NB4 (cell line): ENCODE data around the gene COL6A3.

Experiments used
- MYC ChIP-seq: IDR thresholded peaks from 2 replicates; pipeline ENCODE4 v1.6.1; 2011; ENCODE audit warnings: low read depth, low read length
- POLR2A ChIP-seq: IDR thresholded peaks from 2 replicates; pipeline ENCODE4 v1.6.1; 2011; ENCODE audit warnings: mild to moderate bottlenecking; ENCODE audit not compliant: insufficient read length; ENCODE audit errors: extremely low read depth
- TF ChIP-seq, protein P1 (sequence below): IDR thresholded peaks from one replicate; pipeline ENCODE4 v1.5.1; 2012; ENCODE audit warnings: low read depth, low read length
- TF ChIP-seq, protein P2 (sequence below): IDR thresholded peaks from 2 replicates; pipeline ENCODE4 v1.6.1; 2011; ENCODE audit warnings: low read depth, low read length

DNA sequence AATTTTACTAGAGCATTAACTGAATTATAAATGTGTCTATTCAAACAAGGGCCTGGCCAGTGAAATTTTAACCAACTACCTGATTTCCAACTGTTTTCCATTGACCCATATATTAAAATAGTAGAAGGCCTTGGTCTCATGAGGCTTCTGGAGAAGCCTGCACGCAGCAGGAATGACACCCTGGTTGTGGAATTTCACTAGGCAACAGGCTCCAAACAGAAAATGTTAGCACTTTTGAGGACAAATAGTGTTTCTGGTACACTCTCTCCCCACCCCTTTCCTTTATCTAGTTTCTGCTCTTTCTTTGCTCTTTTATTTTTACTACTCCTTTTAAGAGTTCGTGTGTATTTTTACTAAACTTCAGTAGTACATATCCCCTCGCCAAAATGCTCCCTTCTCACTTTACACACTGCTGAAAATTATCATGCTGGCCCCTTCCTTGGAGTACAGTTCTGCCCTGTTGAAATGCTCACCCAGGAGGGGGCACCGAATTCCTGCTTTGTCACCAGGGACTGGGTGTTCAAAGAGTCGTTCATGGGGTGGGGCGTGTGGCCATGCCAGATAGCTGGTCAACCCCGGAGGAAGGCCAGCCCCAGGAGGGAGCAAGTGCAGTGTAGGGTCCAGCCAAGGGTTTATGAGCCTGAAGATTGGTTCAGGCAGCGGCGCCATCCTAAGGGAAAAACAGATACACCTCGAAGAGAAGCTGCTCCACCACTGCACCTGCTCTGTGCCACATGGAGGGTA lies 22.1 kb upstream of the COL6A3 start:
- TF ChIP-seq MYC = no peak
- TF ChIP-seq, protein P1, sequence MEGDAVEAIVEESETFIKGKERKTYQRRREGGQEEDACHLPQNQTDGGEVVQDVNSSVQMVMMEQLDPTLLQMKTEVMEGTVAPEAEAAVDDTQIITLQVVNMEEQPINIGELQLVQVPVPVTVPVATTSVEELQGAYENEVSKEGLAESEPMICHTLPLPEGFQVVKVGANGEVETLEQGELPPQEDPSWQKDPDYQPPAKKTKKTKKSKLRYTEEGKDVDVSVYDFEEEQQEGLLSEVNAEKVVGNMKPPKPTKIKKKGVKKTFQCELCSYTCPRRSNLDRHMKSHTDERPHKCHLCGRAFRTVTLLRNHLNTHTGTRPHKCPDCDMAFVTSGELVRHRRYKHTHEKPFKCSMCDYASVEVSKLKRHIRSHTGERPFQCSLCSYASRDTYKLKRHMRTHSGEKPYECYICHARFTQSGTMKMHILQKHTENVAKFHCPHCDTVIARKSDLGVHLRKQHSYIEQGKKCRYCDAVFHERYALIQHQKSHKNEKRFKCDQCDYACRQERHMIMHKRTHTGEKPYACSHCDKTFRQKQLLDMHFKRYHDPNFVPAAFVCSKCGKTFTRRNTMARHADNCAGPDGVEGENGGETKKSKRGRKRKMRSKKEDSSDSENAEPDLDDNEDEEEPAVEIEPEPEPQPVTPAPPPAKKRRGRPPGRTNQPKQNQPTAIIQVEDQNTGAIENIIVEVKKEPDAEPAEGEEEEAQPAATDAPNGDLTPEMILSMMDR = no peak
- TF ChIP-seq, protein P2, sequence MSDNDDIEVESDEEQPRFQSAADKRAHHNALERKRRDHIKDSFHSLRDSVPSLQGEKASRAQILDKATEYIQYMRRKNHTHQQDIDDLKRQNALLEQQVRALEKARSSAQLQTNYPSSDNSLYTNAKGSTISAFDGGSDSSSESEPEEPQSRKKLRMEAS = no peak
- TF ChIP-seq POLR2A = no peak
